SKM-1 (cell line): ENCODE data around the gene OTOP2.
"Not testable (repeated sequence)": the region's sequence is repeated elsewhere in the genome, so short reads cannot be mapped to it uniquely, and the experiment has no call there.

Experiments used
- DNase-seq: peaks from one replicate; lab custom pipeline; 2025; ENCODE audit not compliant: unreplicated experiment; lab: John Stamatoyannopoulos, UW

OTOP2 gene

DNA sequence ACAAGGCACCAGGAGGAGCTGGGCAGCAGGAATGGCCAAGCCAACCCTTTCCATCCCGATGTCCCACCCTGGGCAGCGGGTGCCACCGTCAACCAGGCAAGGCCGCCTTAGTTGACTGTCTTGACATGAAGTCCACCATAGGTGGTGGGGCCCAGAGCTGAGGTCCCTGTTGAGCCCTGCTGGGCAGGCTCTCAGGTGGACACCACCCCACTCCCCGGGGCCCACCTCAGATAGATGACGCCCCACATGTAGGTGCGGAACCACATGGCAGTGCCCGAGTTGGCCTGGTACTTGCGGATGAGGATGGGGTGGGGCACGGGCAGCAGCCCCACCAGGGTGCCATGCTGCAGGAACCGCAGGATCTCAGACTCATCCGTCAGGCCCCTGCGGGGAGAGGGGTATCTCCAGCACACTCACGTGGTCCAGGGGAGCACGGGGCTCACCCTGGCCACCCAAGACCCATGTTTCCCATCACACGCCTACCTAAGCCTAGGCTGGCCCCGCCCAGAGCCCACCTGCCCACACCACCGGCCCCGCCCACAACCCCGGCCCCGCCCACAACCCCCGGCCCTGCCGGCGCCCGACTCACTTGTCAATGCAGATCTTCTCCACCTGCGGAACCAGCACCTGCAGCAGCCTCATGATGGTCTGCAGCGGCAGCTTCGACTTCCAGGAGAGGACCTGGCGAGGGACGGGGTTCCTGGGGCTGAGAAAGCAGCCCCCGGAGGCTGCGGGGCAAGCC, 27.8 kb downstream of the OTOP2 start:
- no peak for DNase-seq

DNA sequence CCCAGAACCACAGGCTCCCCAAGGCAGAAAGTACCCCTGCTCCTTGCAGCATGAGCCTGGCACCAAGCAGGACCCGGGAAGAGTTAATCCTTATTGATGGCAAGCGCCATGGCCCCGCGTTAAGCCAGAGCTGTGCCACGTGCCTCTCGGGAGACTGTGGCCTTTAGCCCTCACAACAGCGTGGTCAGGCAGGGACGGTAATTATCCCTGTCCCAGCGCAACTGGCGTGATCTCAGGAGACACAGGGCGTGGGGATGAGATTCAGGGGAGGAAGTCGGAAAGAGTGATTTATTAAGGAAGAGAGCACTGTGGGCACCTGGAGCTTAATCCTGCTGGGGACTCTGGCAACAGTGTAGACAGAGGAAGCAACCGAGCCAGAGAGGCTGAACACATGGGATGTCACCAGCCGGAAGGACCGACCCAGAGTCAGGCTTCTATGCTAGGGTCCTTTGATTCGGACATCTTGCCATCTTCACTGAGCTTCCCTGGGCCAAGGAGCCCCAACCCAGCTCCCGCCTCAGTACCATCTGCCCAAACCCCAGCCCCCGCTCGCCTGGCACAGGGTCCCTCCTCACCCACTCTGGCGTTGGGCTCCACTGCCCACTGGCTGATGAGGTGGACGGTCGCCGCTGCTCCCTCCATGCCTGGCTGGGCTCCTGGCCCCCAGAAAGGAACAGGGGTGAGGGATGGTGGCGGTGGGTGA, 28.5 kb downstream of the OTOP2 start:
- no peak for DNase-seq

DNA sequence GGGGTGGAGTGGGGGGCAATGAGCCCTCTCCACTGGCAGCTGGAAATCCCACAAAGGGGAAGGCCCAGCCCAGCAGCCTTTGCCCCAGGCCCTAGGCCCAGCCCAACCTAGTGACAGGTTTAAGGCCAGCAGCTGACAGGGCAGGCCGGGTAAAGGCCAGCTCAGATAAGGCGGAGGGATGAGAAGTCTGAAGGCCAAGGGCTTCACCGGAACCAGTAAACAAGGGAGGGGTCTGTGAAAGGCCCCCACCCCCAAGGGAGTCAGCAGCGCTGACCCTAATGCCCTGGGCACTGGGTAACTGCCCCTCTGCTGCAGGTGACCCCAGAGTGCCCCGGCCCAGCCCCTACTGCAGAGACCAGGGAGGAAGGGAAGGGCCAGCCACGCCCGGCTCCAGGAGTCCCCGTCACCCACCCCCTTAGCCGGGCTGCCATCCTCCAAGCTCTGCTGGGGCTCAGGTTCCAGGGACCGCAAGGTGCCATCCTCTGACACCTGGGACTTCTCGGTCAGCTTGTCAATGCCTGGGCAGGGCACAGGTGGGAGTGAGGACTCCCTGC, 29.1 kb downstream of the OTOP2 start:
- no peak for DNase-seq

DNA sequence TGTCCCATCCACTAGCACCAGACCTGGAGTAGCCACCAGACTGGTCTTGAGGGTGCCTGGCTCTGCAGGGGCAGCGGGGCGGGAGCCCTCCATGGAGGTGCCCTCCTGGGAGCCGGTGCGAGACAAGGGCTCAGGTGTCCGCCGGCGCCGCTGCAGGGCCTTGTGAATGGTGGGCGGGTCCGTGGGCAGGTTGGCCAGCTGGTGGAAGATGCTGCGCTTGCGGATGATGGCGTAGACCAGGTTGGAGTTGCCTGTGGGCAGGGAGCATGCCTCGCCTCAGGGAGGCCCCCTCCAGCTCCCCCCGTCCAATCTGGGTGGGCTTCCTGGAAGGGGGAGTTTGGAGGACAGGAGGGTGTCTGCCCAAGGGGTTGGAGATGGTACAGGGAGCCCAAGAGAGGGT, 30.0 kb downstream of the OTOP2 start:
- no peak for DNase-seq

DNA sequence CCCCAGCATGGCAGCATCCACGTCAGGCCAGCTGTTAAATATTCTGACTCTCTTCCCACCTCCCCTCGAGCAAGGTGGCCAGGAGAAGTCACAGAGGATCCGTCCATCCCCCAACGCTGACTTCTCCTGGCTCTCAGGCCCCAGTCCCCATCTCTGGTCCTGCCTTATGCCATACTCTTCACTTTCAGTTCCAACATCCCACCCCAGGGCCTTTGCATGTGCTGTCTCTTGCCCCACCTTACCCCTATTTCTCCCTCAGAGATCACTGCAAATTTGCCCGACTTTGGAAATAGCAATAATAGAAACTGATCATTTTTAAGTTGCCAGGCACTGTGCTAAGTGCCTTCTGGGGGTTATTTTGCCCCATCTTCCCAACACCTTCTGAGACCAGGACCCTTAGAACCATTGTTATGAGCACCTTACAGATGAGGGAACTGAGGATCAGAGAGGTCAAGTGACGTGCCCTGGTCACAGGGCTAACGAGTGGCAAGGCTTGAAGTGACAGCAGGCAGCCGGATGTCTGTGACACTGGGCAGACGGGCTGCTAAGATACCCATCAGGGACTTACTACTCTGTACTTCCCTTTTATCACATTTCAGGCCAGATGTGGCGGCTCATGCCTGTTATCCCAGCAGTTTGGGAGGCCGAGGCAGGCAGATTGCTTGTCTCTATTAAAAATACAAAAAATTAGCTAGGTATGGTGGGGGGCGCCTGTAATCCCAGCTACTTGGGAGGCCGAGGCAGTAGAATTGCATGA, 30.8 kb downstream of the OTOP2 start:
- no peak for DNase-seq

DNA sequence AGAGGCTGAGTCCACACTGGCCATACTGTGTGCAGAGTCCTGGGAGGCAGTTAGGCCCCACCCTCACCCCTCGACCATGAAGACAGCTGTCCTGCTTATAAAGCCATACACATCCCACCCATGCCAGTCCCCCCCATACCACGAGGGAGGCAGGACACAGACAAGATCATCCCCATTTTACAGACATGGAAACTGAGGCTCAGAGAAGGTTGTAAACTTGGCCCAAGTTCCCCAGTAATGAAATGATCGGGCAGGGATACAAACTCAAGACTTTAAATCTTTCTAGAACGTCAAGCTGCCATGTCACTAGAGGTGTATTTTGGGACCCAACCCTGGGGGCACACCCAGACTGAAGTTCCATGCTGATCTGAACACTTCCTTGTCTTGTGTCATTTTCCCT, 32.0 kb downstream of the OTOP2 start:
- DNase-seq: no peak

DNA sequence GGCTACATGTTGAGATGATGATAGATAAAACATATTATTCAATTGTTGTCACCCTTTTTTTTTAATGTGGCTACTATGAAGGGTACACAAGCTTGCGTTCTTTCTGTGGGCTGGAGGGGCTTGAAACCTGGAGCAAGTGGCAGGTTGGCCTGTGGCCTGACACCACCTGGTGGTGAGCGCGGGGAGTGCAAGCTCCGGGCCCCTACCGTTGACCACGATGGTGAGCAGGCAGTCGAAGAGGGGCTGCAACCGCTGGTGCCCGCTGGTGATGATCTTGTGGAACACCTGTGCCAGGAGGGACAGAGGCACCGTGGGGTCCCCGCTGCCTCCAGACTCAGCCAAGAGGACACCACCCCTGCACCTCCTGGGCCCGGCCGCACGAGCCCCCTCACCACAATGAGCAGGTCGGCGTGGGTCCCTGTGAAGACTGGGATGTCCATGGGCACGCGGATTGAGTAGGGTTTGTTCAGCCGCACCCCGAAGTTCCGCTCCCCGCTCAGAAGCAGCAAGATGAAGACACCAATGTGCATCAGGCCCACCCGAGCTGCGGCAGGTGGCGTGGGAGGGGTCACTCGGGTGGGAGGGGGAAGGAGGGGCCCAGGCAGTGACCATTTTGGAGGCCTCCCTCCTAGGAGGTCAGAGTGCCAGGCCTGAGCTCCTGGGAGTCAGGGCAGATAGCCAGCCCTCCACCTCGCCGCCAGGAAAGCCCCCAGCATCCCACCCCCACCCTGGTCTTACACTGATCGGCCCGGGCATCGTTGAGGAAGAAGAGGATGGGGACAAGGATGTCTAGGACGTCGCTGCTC, 34.1 kb downstream of the OTOP2 start:
- peak; percentile 20 for DNase-seq

DNA sequence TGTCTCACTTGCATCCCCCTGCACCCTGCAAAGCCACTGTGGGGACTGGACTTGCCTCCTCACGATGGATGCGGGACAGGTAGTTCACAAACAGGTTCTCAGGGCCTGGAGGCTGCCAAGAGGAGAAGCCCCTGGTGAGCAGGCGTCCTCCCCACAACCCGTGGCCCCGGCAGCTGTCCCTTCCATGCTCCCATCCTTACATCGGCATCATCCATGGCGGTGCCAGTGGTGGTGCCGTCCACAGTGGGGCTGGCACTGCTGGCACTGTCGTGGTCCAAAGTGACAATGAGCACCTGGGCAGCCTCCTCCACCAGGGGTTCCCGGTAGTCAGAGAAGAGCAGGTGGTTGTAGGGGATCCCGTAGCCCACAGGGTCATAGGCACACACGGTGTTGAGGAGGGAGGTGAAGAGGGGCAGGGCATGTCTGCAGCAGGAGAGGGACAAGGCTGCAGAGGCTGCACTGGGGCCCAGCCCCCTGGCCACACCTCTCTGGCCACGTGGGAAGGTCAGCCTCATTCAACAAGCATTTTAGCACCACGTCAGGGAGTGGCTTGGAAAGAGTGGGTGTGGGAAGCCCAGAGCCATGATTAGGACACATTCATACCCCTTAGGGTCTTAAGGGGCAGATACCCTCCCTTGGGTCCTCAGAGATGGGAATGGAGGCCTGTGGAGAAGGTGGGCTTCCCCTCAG, 35.9 kb downstream of the OTOP2 start:
- DNase-seq: no peak

DNA sequence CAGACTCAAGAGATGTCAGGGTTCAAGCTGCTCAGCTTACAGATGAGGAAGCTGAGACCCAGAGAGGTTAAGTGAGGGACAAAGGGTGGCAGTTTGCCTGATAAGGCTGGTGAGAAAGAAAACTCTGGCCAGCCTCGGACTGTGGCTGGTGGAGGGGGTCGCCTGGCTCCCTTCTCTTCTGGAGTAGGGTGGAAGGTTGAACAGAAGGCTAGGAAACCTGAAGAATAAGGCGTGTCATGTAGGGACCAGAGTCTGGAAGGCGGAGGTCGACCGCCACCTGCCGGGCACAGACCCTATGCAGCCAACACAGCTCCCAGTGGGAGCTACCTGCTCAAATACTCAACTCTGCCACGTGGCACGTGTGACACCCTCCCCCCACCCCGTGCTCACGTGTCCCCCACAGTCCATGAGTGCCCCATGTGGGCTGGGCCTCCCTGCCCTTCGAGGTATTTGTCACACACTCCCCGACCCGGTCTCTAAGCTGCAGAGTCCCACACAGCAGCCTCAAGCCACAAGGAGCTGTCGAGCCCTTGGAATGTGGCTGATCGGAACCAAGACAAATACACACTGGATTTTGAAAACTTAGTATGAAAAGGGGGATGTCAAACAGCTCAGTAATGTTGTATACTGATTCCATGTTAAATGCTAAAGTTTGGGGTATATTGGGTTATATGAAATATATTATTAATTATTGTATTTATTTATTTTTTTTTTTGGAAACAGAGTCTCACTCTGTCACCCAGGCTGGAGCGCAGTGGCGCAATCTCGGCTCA, 36.7 kb downstream of the OTOP2 start:
- peak; percentile 65 for DNase-seq

DNA sequence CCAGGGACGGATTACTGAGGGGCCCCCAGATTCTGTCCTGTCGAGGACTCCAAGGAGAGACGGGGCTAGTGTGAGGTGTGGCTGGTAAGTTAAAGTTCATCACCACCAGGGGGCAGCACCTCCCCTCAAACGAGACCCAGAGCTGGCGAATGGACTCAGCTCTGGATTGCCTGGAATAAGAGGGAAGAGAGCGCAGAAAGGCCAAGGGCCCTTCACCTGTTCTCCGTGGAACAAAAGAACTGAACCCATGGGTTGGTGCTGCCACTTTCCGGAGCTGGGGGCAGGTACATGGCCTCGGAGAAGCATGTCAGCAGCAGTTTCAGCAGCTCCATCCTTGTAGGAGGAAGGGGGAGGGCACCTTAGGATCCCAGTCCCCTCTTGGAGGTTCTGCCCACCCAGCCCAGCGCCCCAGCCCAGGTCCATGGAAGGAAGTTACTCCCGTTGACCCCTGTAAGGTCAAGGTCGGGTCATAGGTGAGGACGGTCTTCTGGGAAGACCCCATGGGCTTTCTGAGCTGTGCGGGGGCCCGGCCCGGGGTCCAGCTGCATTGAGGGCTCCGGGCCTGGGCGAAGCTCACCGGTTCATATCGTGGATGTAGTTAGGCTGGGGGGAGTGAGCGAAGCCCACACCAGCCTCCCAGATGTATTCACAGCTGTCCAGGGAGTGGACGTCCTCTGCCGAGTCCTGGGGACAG, 37.7 kb downstream of the OTOP2 start:
- DNase-seq: peak; percentile 59

DNA sequence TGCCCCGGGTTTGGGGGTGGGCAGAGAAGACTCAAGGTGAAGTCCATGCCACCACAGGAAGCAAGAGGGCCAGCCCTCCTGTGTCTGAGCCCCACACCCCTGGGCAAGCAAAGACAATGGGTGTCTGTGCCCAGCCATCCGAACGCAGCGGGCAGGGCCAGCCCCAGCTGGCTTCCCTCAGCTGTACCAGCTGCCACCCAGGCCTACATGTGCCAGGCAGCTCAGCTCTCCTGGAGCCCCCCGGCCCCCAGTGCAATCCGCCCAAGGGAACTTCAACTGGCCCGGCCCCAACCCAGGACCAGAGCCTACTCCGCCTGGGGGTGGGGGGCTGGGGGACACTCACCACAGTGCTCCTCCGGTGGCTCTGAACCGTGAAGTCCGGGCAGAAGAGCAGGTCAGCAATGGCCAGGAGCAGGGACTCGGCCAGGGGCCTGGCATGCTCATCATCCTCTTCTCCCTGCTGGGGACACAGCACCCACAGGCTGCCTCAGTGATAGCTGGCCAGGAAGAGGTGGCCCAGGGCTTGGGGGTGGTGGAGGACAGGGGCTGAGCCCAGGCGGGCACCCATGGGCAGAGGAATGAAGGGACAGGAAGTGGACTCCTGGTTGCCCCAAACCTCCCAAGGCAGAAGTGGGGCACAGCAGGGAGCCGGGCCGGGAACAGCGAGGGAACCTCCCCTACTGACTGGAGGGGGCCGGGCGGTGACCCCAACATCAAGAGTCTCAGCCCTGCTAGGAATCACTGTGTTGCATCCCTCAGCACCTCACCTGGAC, 38.7 kb downstream of the OTOP2 start:
- no peak for DNase-seq

DNA sequence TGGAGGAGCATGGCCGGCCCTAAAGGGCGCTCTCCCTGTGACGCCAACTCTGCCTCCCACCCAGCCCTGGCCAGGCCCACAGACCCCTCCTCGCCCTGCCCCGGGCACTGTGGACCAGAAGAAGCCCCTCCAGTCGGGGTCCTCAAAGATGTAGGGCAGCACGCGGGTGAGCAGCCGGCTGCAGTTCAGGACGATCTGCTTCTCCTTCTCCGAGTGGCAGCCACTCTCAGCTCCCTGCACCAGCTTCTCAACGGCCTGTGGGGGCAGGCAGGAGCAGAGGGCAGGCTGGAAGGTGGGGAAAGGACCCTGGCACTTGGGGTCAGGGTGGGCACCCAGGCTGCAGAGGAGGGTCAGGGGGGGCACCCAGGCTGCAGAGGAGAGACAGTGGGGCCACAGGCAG, 39.6 kb downstream of the OTOP2 start:
- DNase-seq: no peak

DNA sequence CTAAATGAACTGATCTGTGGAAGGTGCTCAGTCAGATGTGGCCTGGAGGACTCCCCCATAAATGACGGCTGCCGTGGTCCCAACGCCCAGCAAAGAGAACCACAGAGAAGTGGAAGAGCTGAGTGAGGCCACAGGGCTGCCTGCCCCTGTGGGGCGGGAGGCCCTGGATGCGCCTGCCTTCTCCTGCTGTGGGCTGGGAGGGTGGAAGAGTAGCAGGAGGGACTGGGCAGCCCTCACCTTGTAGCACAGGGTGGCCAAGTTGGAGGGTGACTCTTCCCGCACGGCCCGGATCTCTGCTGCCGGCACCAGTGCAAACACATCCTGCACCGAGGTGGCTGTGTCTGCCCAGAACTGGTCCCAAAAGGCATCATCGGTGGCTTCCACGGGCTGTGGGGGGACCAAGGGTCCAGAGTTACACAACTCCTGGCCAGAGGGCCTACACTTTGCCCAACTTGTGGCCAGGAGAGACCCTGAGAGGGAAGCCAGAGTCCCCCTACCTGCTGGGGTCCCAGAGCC, 40.2 kb downstream of the OTOP2 start:
- no peak for DNase-seq

DNA sequence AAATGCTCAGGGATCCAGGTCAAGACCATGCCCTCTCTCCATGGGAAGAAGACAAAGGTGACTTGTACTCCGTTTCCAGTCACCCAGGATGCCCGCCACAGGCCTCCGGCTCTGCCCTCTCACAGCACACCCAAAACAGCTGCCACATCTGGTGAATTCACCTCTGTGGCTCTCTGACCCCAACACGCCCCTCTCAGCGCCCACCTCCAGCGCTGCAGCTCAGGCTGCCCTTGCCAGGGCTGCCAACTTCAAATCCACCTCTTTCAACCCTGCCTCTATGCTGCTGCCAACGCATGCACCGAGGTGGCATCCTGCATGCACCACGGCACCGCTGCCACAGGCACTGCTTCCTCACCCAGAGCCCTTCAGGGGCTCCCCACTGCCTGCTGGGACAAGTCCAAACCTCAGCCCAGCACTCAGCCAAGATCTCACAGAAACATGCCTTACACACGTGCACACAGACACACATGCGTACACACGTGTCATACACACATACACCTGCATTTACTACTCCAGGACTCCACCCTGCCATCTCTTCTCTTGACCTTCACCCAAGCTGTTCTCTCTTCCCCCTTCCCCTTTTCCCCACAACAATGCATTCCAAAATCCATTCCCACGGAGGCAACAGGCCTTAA, 41.0 kb downstream of the OTOP2 start:
- no peak for DNase-seq

DNA sequence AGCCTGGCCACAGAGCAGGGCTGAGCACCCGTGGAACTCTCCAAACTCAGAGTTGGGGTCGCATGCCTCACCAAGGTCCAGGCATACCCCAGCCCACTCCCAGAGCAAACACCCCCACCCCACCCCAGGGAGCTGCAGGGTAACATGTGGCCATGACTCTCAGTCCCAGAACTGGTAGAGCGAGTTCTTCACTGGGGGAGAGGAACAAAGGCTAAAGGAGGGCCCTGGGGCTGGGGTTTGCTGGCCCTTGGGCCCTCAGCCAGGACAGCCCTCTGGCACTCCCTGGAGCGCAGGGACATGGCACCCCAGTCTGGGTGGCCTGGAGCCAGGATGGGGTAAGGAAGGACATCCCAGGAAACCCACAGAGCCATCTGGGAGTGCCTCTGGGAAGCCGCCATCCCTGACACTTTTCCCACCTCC, 44.3 kb downstream of the OTOP2 start:
- DNase-seq: no peak

DNA sequence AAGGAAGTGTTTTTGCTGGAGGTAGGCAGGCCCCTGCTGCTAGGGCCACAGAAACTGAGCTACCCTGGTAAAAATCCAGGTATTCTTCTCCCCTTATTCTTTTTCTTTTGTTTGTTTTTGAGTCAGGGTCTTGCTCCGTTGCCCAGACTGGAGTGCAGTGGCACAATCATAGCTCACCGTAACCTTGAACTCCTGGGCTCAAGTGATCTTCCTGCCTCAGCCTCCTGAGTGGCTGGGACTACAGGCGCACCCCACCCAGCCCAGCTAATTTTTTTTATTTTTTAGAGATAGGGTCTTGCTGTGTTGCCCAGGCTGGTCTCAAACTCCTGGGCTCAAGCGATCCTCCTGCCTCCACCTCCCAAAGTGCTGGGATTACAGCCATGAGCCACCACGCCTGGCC, 45.4 kb downstream of the OTOP2 start:
- not testable (repeated sequence) for DNase-seq

DNA sequence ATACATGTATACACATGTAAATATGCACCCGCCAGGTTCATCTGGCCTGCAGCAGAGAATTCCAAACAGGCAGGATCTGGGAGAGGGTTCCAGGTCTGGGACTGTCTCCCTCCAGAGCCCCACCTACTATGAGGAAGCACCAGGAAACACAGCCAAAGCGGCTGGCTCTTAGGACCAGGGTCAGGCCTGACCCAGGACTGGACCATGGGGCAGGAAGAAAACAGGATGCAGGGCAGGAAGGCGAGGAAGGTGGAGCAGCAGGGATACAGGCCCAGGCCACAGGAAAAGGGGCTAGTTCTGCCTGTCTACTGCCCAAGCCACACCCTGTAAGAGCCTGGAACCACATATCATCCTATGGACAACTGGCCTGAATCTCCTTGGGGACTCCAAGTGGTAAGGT, 46.3 kb downstream of the OTOP2 start:
- no peak for DNase-seq
